ENCODE measurements around the gene HBS1L.

Gene HBS1L

GRCh38 chr6:135025175-135025574 lies 29.4 kb downstream of the HBS1L start:
- no peak overlapping the region for H3K4me3 ChIP-seq (replicated peaks; ENCODE audit: low read depth, low read length)
- no peaks in the 10 kb centered on the region for H3K27me3 ChIP-seq (replicated peaks; ENCODE audit: control insufficient read depth, insufficient read depth, low read length)
- DNase-seq (ENCODE audit: extremely low read depth, insufficient read length), result no peak
- TF ChIP-seq CTCF (IDR thresholded peaks at IDR 0.05; ENCODE audit: insufficient read depth, low read length, poor library complexity, severe bottlenecking), result no peak
- no peaks in the 10 kb centered on the region for H3K36me3 ChIP-seq (ENCODE audit: control insufficient read depth, insufficient read depth, low read length)

DNA sequence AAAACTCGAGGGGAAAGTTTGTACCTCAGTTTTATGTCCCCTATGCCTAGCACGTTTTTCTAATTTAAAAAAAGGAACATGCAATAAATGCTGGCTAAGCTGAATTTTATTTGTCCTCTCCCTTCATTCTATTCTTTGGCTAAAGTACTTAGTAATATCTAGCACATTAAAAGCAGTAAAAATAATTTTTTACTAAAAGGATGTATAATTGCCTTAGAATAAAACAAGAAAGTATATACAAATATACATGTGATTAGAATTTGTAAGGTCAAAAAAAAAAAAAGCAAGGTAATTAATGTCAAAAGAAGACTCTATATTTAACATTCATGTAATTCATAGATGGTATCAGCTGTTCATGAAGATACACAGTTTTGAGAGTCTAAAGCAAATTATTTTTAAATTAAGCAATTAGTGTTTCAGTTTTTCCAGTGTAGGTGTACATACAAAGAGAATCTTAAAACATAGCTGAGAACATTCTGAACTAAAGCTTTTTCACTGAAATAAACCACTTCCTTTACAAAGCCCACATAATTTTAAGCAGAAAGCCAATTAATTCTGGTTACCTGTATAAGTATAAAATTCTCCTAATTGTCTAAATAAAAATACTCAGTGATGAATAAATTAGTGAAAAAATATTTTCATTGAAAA lies 32.4 kb downstream of the HBS1L start:
- no peaks in the 10 kb centered on the region for H3K36me3 ChIP-seq (ENCODE audit: control insufficient read depth, insufficient read depth, low read length)
- no peak overlapping the region for H3K4me3 ChIP-seq (replicated peaks; ENCODE audit: low read depth, low read length)
- no peak for TF ChIP-seq CTCF (IDR thresholded peaks at IDR 0.05; ENCODE audit: insufficient read depth, low read length, poor library complexity, severe bottlenecking)
- DNase-seq (ENCODE audit: extremely low read depth, insufficient read length), result no peak
- H3K27me3 ChIP-seq (replicated peaks; ENCODE audit: control insufficient read depth, insufficient read depth, low read length), result no peaks in the 10 kb centered on the region

DNA sequence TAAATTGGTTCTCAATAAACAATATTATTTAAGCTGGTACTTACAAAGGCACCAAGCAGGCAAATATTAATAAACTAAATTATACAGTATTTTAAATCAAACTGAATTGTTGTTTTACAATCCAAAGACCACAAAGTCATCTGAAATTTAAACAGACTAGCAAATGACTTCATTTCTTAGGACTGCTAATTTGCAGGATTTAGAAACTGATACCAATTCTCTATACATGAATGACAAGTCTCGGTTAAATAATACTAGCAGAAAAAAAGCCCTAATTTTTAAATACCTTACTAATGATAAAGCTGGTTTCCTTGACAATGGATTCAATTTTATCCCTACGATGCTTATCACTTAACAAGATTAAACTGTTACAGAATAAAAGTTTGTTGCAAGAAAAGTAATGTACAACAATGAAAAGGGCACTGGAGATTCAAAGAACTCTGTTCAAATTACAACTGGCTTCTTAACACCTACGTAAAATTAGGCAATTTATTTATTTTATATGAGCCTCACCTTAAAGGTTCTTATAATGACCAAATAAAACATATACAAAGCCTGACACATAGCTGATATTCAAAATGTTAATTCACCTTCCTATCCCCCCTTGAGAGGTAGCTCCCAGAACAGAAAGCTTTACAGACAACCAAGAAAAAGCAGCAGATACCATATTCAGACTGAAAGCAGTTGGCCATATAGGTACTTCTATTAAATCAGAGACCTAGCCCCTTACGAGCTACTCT lies 33.1 kb downstream of the HBS1L start:
- Histone ChIP-seq H3K27me3 (replicated peaks; ENCODE audit: control insufficient read depth, insufficient read depth, low read length) (no peaks in the 10 kb centered on the region), H3K36me3 (ENCODE audit: control insufficient read depth, insufficient read depth, low read length) (no peaks in the 10 kb centered on the region), H3K4me3 (replicated peaks; ENCODE audit: low read depth, low read length) (no peak overlapping the region)
- TF ChIP-seq CTCF (IDR thresholded peaks at IDR 0.05; ENCODE audit: insufficient read depth, low read length, poor library complexity, severe bottlenecking), result no peak
- peak; percentile 35 for DNase-seq (ENCODE audit: extremely low read depth, insufficient read length)

DNA sequence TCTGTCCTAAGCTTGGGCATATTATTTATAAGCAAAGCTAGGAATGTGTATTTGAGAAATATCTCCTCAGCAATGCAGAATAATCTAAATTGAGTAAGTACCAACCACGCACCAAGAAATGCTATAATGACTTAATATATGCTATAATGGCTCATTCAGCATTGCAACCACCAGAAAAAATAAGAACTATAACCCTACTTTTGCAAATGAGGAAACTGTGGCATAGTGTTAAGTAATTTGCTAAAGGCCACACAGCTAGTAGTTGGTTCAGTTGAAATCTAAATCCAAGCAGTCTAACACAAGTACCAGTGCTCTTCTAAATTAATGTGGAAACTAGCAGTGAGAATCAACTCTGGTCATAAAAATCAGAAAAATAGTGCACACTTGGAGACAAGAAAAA lies 35.7 kb downstream of the HBS1L start:
- H3K4me3 ChIP-seq (replicated peaks; ENCODE audit: low read depth, low read length), result no peak overlapping the region
- no peaks in the 10 kb centered on the region for H3K27me3 ChIP-seq (replicated peaks; ENCODE audit: control insufficient read depth, insufficient read depth, low read length)
- no peak for TF ChIP-seq CTCF (IDR thresholded peaks at IDR 0.05; ENCODE audit: insufficient read depth, low read length, poor library complexity, severe bottlenecking)
- H3K36me3 ChIP-seq (ENCODE audit: control insufficient read depth, insufficient read depth, low read length), result no peaks in the 10 kb centered on the region
- no peak for DNase-seq (ENCODE audit: extremely low read depth, insufficient read length)

- H3K36me3 ChIP-seq (ENCODE audit: control insufficient read depth, insufficient read depth, low read length), result no peaks in the 10 kb centered on the region
- TF ChIP-seq CTCF (IDR thresholded peaks at IDR 0.05; ENCODE audit: insufficient read depth, low read length, poor library complexity, severe bottlenecking), result no peak
- DNase-seq (ENCODE audit: extremely low read depth, insufficient read length), result no peak
- no peak overlapping the region for H3K4me3 ChIP-seq (replicated peaks; ENCODE audit: low read depth, low read length)
- H3K27me3 ChIP-seq (replicated peaks; ENCODE audit: control insufficient read depth, insufficient read depth, low read length), result no peaks in the 10 kb centered on the region
Observed at GRCh38 chr6:135018052-135018451, 36.6 kb downstream of the HBS1L start.

Measured in GM06990 (cell line).